ENCODE measurements around the gene STX8. TPM values are rescaled to one million over a fixed set of nuclear protein-coding genes. Genes with fewer than 3 reads are reported as not detected.

Gene STX8
- total RNA-seq, 1 experiment from 2014 or later, result 38.8 TPM

DNA sequence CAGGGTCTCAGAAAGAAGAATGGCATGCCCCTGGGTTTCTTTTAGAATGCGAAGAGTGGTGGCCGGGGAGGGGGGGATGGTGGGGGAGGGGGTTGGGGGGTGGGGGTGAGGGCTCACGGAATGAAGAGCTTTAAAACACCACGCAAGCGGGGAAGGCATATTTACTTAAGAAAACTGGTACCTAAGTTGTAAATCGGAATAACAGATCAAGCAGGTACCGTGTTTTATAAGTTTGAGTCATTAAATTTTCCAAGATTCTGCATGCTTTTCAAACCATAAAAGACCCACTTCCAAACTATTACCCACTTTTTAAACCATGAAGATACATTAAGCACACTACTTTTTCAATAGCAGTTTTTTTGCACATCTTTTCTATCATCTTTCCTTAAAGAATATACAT is 130.2 kb downstream of the STX8 start:
- TF ChIP-seq JUND (IDR thresholded peaks at IDR 0.05), result no peak
- TF ChIP-seq, protein P1, sequence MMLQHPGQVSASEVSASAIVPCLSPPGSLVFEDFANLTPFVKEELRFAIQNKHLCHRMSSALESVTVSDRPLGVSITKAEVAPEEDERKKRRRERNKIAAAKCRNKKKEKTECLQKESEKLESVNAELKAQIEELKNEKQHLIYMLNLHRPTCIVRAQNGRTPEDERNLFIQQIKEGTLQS (IDR thresholded peaks at IDR 0.05), result no peak
- no peak for TF ChIP-seq ELF1 (IDR thresholded peaks at IDR 0.05; ENCODE audit: borderline replicate concordance, low read depth)
- TF ChIP-seq ZFX (IDR thresholded peaks at IDR 0.05), result no peak
- TF ChIP-seq, protein P2, sequence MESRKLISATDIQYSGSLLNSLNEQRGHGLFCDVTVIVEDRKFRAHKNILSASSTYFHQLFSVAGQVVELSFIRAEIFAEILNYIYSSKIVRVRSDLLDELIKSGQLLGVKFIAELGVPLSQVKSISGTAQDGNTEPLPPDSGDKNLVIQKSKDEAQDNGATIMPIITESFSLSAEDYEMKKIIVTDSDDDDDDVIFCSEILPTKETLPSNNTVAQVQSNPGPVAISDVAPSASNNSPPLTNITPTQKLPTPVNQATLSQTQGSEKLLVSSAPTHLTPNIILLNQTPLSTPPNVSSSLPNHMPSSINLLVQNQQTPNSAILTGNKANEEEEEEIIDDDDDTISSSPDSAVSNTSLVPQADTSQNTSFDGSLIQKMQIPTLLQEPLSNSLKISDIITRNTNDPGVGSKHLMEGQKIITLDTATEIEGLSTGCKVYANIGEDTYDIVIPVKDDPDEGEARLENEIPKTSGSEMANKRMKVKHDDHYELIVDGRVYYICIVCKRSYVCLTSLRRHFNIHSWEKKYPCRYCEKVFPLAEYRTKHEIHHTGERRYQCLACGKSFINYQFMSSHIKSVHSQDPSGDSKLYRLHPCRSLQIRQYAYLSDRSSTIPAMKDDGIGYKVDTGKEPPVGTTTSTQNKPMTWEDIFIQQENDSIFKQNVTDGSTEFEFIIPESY (IDR thresholded peaks at IDR 0.05; ENCODE audit: extremely low read depth, insufficient replicate concordance, low read length), result no peak
- no peak for TF ChIP-seq SIN3A (IDR thresholded peaks at IDR 0.05; ENCODE audit: low read depth)
- TF ChIP-seq YY1 (IDR thresholded peaks at IDR 0.05; ENCODE audit: extremely low read depth, insufficient replicate concordance, low read depth, low read length), result no peak
- no peak for TF ChIP-seq SRF (IDR thresholded peaks at IDR 0.05; ENCODE audit: low read depth)
- TF ChIP-seq POLR2AphosphoS5 (IDR thresholded peaks at IDR 0.05; ENCODE audit: low read depth, low read length), result no peak
- ATAC-seq (no peak), DNase-seq (ENCODE audit: low read depth, low spot score) (no peak)
- intact Hi-C loops (cut with micrococcal nuclease), result no loop called here
- Histone ChIP-seq H3K9ac (ENCODE audit: low read length) (no peak overlapping the region), H4K20me1 (ENCODE audit: insufficient read depth) (no peaks in the 10 kb centered on the region), H3K4me1 (ENCODE audit: control insufficient read depth in 1 of 2, insufficient read depth in 2 of 2, low read length in 2 of 2) (no peaks in the 10 kb centered on the region), H3K27ac (ENCODE audit: low read depth, low read length) (no peak overlapping the region), H3K36me3 (ENCODE audit: control insufficient read depth in 1 of 2, insufficient read depth in 2 of 2, low read length in 2 of 2) (no peaks in the 10 kb centered on the region), H3K9me2 (ENCODE audit: insufficient read depth) (no peaks in the 10 kb centered on the region), H3K4me3 (replicated peaks in 1 of 2; ENCODE audit: low read depth in 1 of 2, low read length in 2 of 2) (no peak overlapping the region), H3K4me2 (ENCODE audit: low read length) (no peak overlapping the region), H2AFZ (ENCODE audit: low read depth, low read length, poor library complexity, severe bottlenecking) (no peak overlapping the region), H3K9me3 (ENCODE audit: control insufficient read depth in 1 of 2, insufficient read depth in 1 of 2, low read depth in 1 of 2, low read length in 2 of 2) (no peaks in the 10 kb centered on the region), H3K27me3 (ENCODE audit: insufficient read depth, low read length) (no peaks in the 10 kb centered on the region), H3K79me2 (ENCODE audit: insufficient read depth, low read length) (no peaks in the 10 kb centered on the region)
- ChIA-PET RAD21 (ENCODE audit: low non-redundant PET in 1 of 2, low total read pairs in 2 of 2, uncharacterized antibody in 2 of 2, unreplicated experiment in 2 of 2) (no interaction called here), POLR2A (no interaction called here), CTCF (no interaction called here)
- BruUV-seq (replicated peaks), result no TSS peak

DNA sequence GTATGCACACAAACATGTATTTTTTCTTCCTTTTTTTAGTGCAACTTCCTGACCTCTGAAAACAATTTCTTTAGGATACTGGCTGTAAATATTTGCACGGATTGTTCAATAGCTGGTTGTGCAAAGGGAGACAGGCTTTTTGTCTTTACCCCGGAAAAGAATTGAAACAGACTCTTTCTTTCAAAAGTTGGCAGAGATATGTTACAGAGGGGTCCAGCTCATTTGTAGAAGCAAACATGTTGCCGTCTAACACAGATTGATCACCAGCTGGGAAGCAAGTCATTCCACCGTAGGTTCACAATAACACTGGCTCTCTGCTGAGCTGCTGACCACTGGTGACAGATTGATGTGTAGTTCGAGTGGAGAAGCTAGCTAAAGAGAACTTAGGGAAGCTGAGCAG is 130.9 kb downstream of the STX8 start:
- Histone ChIP-seq H3K9me2 (ENCODE audit: insufficient read depth) (no peaks in the 10 kb centered on the region), H3K27ac (ENCODE audit: low read depth, low read length) (no peak overlapping the region), H3K27me3 (ENCODE audit: insufficient read depth, low read length) (no peaks in the 10 kb centered on the region), H3K4me3 (replicated peaks in 1 of 2; ENCODE audit: low read depth in 1 of 2, low read length in 2 of 2) (no peak overlapping the region), H3K9ac (ENCODE audit: low read length) (no peak overlapping the region), H3K36me3 (ENCODE audit: control insufficient read depth in 1 of 2, insufficient read depth in 2 of 2, low read length in 2 of 2) (no peaks in the 10 kb centered on the region), H3K79me2 (ENCODE audit: insufficient read depth, low read length) (no peaks in the 10 kb centered on the region), H2AFZ (ENCODE audit: low read depth, low read length, poor library complexity, severe bottlenecking) (no peak overlapping the region), H3K9me3 (ENCODE audit: control insufficient read depth in 1 of 2, insufficient read depth in 1 of 2, low read depth in 1 of 2, low read length in 2 of 2) (no peaks in the 10 kb centered on the region), H3K4me1 (ENCODE audit: control insufficient read depth in 1 of 2, insufficient read depth in 2 of 2, low read length in 2 of 2) (no peaks in the 10 kb centered on the region), H4K20me1 (ENCODE audit: insufficient read depth) (no peaks in the 10 kb centered on the region), H3K4me2 (ENCODE audit: low read length) (no peak overlapping the region)
- no TSS peak for BruUV-seq (replicated peaks)
- CTCF ChIA-PET, result no interaction called here
- RAD21 ChIA-PET (ENCODE audit: low non-redundant PET in 1 of 2, low total read pairs in 2 of 2, uncharacterized antibody in 2 of 2, unreplicated experiment in 2 of 2), result no interaction called here
- intact Hi-C loops (cut with micrococcal nuclease), result no loop called here
- POLR2A ChIA-PET, result no interaction called here
- DNase-seq (ENCODE audit: low read depth, low spot score), result no peak
- ATAC-seq, result no peak
- TF ChIP-seq, protein P3, sequence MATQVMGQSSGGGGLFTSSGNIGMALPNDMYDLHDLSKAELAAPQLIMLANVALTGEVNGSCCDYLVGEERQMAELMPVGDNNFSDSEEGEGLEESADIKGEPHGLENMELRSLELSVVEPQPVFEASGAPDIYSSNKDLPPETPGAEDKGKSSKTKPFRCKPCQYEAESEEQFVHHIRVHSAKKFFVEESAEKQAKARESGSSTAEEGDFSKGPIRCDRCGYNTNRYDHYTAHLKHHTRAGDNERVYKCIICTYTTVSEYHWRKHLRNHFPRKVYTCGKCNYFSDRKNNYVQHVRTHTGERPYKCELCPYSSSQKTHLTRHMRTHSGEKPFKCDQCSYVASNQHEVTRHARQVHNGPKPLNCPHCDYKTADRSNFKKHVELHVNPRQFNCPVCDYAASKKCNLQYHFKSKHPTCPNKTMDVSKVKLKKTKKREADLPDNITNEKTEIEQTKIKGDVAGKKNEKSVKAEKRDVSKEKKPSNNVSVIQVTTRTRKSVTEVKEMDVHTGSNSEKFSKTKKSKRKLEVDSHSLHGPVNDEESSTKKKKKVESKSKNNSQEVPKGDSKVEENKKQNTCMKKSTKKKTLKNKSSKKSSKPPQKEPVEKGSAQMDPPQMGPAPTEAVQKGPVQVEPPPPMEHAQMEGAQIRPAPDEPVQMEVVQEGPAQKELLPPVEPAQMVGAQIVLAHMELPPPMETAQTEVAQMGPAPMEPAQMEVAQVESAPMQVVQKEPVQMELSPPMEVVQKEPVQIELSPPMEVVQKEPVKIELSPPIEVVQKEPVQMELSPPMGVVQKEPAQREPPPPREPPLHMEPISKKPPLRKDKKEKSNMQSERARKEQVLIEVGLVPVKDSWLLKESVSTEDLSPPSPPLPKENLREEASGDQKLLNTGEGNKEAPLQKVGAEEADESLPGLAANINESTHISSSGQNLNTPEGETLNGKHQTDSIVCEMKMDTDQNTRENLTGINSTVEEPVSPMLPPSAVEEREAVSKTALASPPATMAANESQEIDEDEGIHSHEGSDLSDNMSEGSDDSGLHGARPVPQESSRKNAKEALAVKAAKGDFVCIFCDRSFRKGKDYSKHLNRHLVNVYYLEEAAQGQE (IDR thresholded peaks at IDR 0.05; ENCODE audit: low read depth), result no peak
- TF ChIP-seq CEBPB (IDR thresholded peaks at IDR 0.05; ENCODE audit: low read depth), result no peak
- TF ChIP-seq ZNF274 (IDR thresholded peaks at IDR 0.05; ENCODE audit: low read depth, low read length), result no peak
- no peak for TF ChIP-seq EGR1 (IDR thresholded peaks at IDR 0.05; ENCODE audit: low read depth)
- TF ChIP-seq, protein P4, sequence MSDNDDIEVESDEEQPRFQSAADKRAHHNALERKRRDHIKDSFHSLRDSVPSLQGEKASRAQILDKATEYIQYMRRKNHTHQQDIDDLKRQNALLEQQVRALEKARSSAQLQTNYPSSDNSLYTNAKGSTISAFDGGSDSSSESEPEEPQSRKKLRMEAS (IDR thresholded peaks at IDR 0.05), result no peak
- TF ChIP-seq POLR2AphosphoS5 (IDR thresholded peaks at IDR 0.05; ENCODE audit: low read depth, low read length), result no peak
- no peak for TF ChIP-seq ZFX (IDR thresholded peaks at IDR 0.05)
- TF ChIP-seq EZH2 (IDR thresholded peaks at IDR 0.05), result no peak
- TF ChIP-seq CBX3 (IDR thresholded peaks at IDR 0.05; ENCODE audit: low read depth), result no peak
- TF ChIP-seq JUND (IDR thresholded peaks at IDR 0.05), result no peak
- TF ChIP-seq ELF1 (IDR thresholded peaks at IDR 0.05; ENCODE audit: borderline replicate concordance, low read depth), result no peak
- TF ChIP-seq, protein P1 (IDR thresholded peaks at IDR 0.05), result no peak
